ENCODE data around the gene C17orf75.

- TF ChIP-seq CTCF (IDR thresholded peaks at IDR 0.05; ENCODE audit: low read depth, low read length, poor library complexity, severe bottlenecking) (no peak), EZH2phosphoT487 (IDR thresholded peaks at IDR 0.05; ENCODE audit: borderline replicate concordance, low read length) (no peak)
Measured at GRCh38 chr17:32278815-32279214, 63.2 kb downstream of the C17orf75 start.
